ENCODE measurements around the gene NBPF20.
"Not testable (repeated sequence)": the region's sequence is repeated elsewhere in the genome, so short reads cannot be mapped to it uniquely, and the experiment has no call there.

DNA sequence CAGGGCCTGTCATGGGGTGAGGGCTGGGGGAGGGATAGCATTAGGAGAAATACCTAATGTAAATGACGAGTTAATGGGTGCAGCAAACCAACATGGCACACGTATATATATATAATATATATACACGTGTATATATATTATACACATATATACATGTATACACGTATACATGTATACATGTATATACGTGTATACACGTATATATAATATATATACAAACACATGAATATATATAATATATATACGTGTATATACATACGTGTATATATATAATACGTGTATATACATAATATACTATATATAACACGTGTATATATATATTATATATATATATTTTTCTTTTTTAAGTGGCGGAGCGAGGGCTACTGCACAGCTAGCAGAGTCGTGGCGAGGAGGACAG lies 18.1 kb downstream of the NBPF20 start:
- TF ChIP-seq, protein P1, sequence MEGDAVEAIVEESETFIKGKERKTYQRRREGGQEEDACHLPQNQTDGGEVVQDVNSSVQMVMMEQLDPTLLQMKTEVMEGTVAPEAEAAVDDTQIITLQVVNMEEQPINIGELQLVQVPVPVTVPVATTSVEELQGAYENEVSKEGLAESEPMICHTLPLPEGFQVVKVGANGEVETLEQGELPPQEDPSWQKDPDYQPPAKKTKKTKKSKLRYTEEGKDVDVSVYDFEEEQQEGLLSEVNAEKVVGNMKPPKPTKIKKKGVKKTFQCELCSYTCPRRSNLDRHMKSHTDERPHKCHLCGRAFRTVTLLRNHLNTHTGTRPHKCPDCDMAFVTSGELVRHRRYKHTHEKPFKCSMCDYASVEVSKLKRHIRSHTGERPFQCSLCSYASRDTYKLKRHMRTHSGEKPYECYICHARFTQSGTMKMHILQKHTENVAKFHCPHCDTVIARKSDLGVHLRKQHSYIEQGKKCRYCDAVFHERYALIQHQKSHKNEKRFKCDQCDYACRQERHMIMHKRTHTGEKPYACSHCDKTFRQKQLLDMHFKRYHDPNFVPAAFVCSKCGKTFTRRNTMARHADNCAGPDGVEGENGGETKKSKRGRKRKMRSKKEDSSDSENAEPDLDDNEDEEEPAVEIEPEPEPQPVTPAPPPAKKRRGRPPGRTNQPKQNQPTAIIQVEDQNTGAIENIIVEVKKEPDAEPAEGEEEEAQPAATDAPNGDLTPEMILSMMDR (IDR thresholded peaks at IDR 0.05 in 4 of 5, conservative IDR thresholded peaks at IDR 0.05 in 1 of 5): not testable (repeated sequence)
- not testable (repeated sequence) for TF ChIP-seq POLR2A (IDR thresholded peaks at IDR 0.05)
